PC-3 (cell line): ENCODE results near the gene TRABD2A.

ENCODE experiments used
- CTCF ChIP-seq: fragments of 300-600 bp; sonication (generic); conservative IDR thresholded peaks from 2 replicates; pipeline ENCODE4 v1.5.1; 2017; ENCODE audit warnings: antibody characterized with exemption, low read depth, mild to moderate bottlenecking, low read length
- EZH2phosphoT487 ChIP-seq: fragments of 300-600 bp; sonication (generic); IDR thresholded peaks from 2 replicates; pipeline ENCODE4 v1.6.1; 2018; ENCODE audit warnings: mild to moderate bottlenecking, antibody characterized with exemption, low read length, borderline replicate concordance

DNA sequence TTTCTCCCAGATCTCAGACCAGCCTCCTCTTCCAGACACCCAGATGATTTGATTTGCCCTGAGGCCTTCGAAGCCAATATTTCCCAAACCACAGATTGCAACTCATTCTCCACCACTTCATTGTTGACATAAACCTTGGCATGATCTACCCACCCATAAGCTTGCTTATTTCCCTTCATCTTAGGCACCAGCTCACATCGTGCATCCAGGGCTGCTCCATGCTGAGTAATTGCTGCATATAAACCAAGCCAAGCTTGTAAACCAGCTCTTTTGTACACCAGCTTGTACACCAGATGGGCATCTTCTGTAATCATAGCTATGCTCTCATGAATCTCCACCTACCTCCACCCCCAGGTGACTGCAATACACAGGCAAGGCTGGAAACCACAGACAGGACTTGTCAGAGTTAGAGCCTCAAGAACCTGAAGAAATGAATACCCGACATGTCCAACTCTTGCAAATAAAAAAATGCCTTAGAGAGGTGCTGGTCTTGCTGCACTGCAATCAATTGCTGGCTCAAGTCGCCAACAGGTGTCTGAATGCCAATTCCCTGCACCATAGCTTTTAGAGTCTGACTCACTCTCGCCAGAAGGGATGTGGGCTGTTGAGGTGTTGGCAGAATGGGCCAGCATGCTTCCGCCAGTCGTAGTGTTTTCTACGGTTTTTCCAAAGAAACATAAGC, 31.5 kb downstream of the TRABD2A start:
- TF ChIP-seq CTCF (no peak), EZH2phosphoT487 (no peak)
